Adrenal gland (tissue), 5 donors: Measurements from ENCODE around the gene POLE2.
"Not testable (repeated sequence)": the region's sequence is repeated elsewhere in the genome, so short reads cannot be mapped to it uniquely, and the experiment has no call there.

Source experiments
- CTCF ChIP-seq, 6 experiments: fragments of 450-650 bp in 4 of 6; fragments of 200-600 bp in 2 of 6; sonication (generic) in 1 of 6; IDR thresholded peaks; 1 replicate in 5 of 6; 2 replicates in 1 of 6; pipeline versions ENCODE4 v1.5.1 to v1.8.0; 2016 to 2021; ENCODE audit warnings: antibody characterized with exemption in 6 of 6, mild to moderate bottlenecking in 2 of 6, moderate library complexity in 1 of 6
- POLR2A ChIP-seq, 2 donors: fragments of 450-650 bp; IDR thresholded peaks; one replicate each; pipeline ENCODE4 v1.6.1; 2017; ENCODE audit warnings: antibody characterized with exemption in 2 of 2, mild to moderate bottlenecking in 2 of 2, moderate library complexity in 1 of 2
- donor health status: DM: no; HTN: no; CAD: no.

GRCh38 chr14:49721733-49722435 is 33.9 kb upstream of the POLE2 start:
- TF ChIP-seq CTCF, POLR2A (IDR thresholded peaks at IDR 0.05): not testable (repeated sequence)
